Muscle layer of colon (tissue), 2 donors: ENCODE results near the gene RPL19.
"Not testable (repeated sequence)": the region's sequence is repeated elsewhere in the genome, so short reads cannot be mapped to it uniquely, and the experiment has no call there.

Source experiments
- H3K27ac ChIP-seq: one replicate; pipeline ENCODE4 v1.7.0; 2013; ENCODE audit warnings: low read depth, mild to moderate bottlenecking, low read length, moderate library complexity
- H3K27me3 ChIP-seq, 2 donors: one replicate each; pipeline ENCODE4 v1.7.0; 2013; ENCODE audit warnings: low read length in 2 of 2, mild to moderate bottlenecking in 2 of 2; ENCODE audit not compliant: insufficient read depth in 2 of 2, control insufficient read depth in 1 of 2
- H3K36me3 ChIP-seq: one replicate; pipeline ENCODE4 v1.7.0; 2013; ENCODE audit warnings: mild to moderate bottlenecking, low read length; ENCODE audit not compliant: insufficient read depth
- H3K4me1 ChIP-seq: one replicate; pipeline ENCODE4 v1.7.0; 2013; ENCODE audit warnings: mild to moderate bottlenecking, low read length; ENCODE audit not compliant: insufficient read depth
- H3K4me3 ChIP-seq, 2 donors: one replicate each; pipeline ENCODE4 v1.7.0; 2013; ENCODE audit warnings: low read length in 2 of 2, low read depth in 1 of 2, mild to moderate bottlenecking in 1 of 2, moderate library complexity in 1 of 2
- H3K9ac ChIP-seq: one replicate; pipeline ENCODE4 v1.7.0; 2013; ENCODE audit warnings: low read length
- H3K9me3 ChIP-seq: one replicate; pipeline ENCODE4 v1.7.0; 2013; ENCODE audit warnings: mild to moderate bottlenecking, low read length
- donor health status: abdominal sarcoma.
- donor health status: Adenocarcinoma of cecum.

RPL19 gene

GRCh38 chr17:39240631-39241030, 40.5 kb downstream of the RPL19 start:
- no peak overlapping the region for H3K4me3 ChIP-seq
- H3K36me3 ChIP-seq: no peaks in the 10 kb centered on the region
- H3K27me3 ChIP-seq: peaks cover 6 to 24% of the 10 kb centered on the region in 2 donors
- no peaks in the 10 kb centered on the region for H3K4me1 ChIP-seq
- H3K9ac ChIP-seq: no peak overlapping the region
- no peaks in the 10 kb centered on the region for H3K9me3 ChIP-seq
- no peak overlapping the region for H3K27ac ChIP-seq

GRCh38 chr17:39243155-39243554, 43.1 kb downstream of the RPL19 start:
- no peaks in the 10 kb centered on the region for H3K36me3 ChIP-seq
- no peak overlapping the region for H3K9ac ChIP-seq
- peaks cover 6% of the 10 kb centered on the region in 2 donors for H3K27me3 ChIP-seq
- H3K27ac ChIP-seq: no peak overlapping the region
- no peaks in the 10 kb centered on the region for H3K9me3 ChIP-seq
- no peak overlapping the region for H3K4me3 ChIP-seq
- H3K4me1 ChIP-seq: no peaks in the 10 kb centered on the region

- Histone ChIP-seq H3K4me1 (no peaks in the 10 kb centered on the region), H3K27me3 (peaks cover 0 to 6% of the 10 kb centered on the region in 2 donors), H3K27ac (no peak overlapping the region), H3K9ac (no peak overlapping the region), H3K9me3 (no peaks in the 10 kb centered on the region), H3K4me3 (no peak overlapping the region), H3K36me3 (no peaks in the 10 kb centered on the region)
These were observed 44.0 kb downstream of the RPL19 start for GRCh38 chr17:39244016-39244599.

- Histone ChIP-seq H3K27ac (no peak overlapping the region), H3K36me3 (no peaks in the 10 kb centered on the region), H3K4me3 (no peak overlapping the region), H3K9ac (no peak overlapping the region), H3K27me3 (peaks cover 0 to 2% of the 10 kb centered on the region in 2 donors), H3K4me1 (no peaks in the 10 kb centered on the region), H3K9me3 (no peaks in the 10 kb centered on the region)
These were observed 44.8 kb downstream of the RPL19 start for GRCh38 chr17:39244600-39245570.

GRCh38 chr17:39246274-39246673, 46.2 kb downstream of the RPL19 start:
- Histone ChIP-seq H3K9ac (no peak overlapping the region), H3K36me3 (no peaks in the 10 kb centered on the region), H3K9me3 (no peaks in the 10 kb centered on the region), H3K4me3 (no peak overlapping the region), H3K4me1 (no peaks in the 10 kb centered on the region), H3K27me3 (no peaks in the 10 kb centered on the region), H3K27ac (no peak overlapping the region)

GRCh38 chr17:39250076-39250475, 50.0 kb downstream of the RPL19 start:
- not testable (repeated sequence) for H3K9me3 ChIP-seq, H3K9ac ChIP-seq, H3K27me3 ChIP-seq, H3K4me1 ChIP-seq, H3K27ac ChIP-seq, H3K4me3 ChIP-seq
- H3K36me3 ChIP-seq: peaks cover 14% of the 10 kb centered on the region

- Histone ChIP-seq H3K27me3 (no peaks in the 10 kb centered on the region), H3K36me3 (peaks cover 14% of the 10 kb centered on the region), H3K4me3 (no peak overlapping the region), H3K9ac (no peak overlapping the region), H3K4me1 (no peaks in the 10 kb centered on the region), H3K9me3 (no peaks in the 10 kb centered on the region), H3K27ac (no peak overlapping the region)
These were observed 51.9 kb downstream of the RPL19 start for GRCh38 chr17:39251997-39252396.

GRCh38 chr17:39252788-39253460, 52.8 kb downstream of the RPL19 start:
- Histone ChIP-seq H3K4me1 (no peaks in the 10 kb centered on the region), H3K9ac (no peak overlapping the region), H3K9me3 (no peaks in the 10 kb centered on the region), H3K4me3 (no peak overlapping the region), H3K36me3 (peaks cover 22% of the 10 kb centered on the region), H3K27me3 (no peaks in the 10 kb centered on the region), H3K27ac (no peak overlapping the region)
